GM11168 (cell line): ENCODE data around the gene ABCB8.
"Not testable (repeated sequence)": the region's sequence is repeated elsewhere in the genome, so short reads cannot be mapped to it uniquely, and the experiment has no call there.

Experiments
- in situ Hi-C: fragments of 300-500 bp; cut with MboI; formaldehyde crosslinking; loops from one replicate; pipeline ENCODE4 v1.12.0; 2022; ENCODE audit warnings: low sequenced_read_pairs; ENCODE audit not compliant: unreplicated experiment

Gene ABCB8

GRCh38 chr7:151028948-151029501 is 775 bp downstream of the ABCB8 start:
- in situ Hi-C loops: no loop called here

GRCh38 chr7:151031011-151031410 is 2.8 kb downstream of the ABCB8 start:
- in situ Hi-C loops: no loop called here

- in situ Hi-C loops: no loop called here
Observed at GRCh38 chr7:151032936-151033863, 5.0 kb downstream of the ABCB8 start.

- in situ Hi-C loops: no loop called here
Observed at GRCh38 chr7:151033864-151034249, 5.6 kb downstream of the ABCB8 start.

- in situ Hi-C loops: no loop called here
Observed at GRCh38 chr7:151034312-151035025, 6.2 kb downstream of the ABCB8 start.

- in situ Hi-C loops: no loop called here
Observed at GRCh38 chr7:151035026-151035717, 6.9 kb downstream of the ABCB8 start.

- in situ Hi-C loops: no loop called here
Observed at GRCh38 chr7:151035902-151036301, 7.7 kb downstream of the ABCB8 start.

GRCh38 chr7:151038951-151039849 is 10.9 kb downstream of the ABCB8 start:
- in situ Hi-C loops: no loop called here

GRCh38 chr7:151039850-151040548 is 11.7 kb downstream of the ABCB8 start:
- in situ Hi-C loops: no loop called here

- in situ Hi-C loops: no loop called here
Observed at GRCh38 chr7:151040616-151041375, 12.5 kb downstream of the ABCB8 start.

GRCh38 chr7:151043449-151043848 is 15.2 kb downstream of the ABCB8 start:
- in situ Hi-C loops: not testable (repeated sequence)

- in situ Hi-C loops: no loop called here
Observed at GRCh38 chr7:151043959-151044358, 15.7 kb downstream of the ABCB8 start.

GRCh38 chr7:151045262-151045661 is 17.0 kb downstream of the ABCB8 start:
- in situ Hi-C loops: no loop called here

- in situ Hi-C loops: no loop called here
Observed at GRCh38 chr7:151045967-151046366, 17.7 kb downstream of the ABCB8 start.

- in situ Hi-C loops: no loop called here
Observed at GRCh38 chr7:151046603-151047573, 18.6 kb downstream of the ABCB8 start.

- in situ Hi-C loops: no loop called here
Observed at GRCh38 chr7:151047976-151048815, 19.9 kb downstream of the ABCB8 start, which contains the start of gene ASIC3. Gene ASIC3 (plus strand): TSS chr7:151048531. CDS start chr7:151048886, 355 bp downstream.
